Omental fat pad (tissue), 4 donors: ENCODE data around the gene MRTFA. TPM values are rescaled to one million over a fixed set of nuclear protein-coding genes. Genes with fewer than 3 reads are reported as not detected.
"Not testable (repeated sequence)": the region's sequence is repeated elsewhere in the genome, so short reads cannot be mapped to it uniquely, and the experiment has no call there.

ENCODE experiments used
- ATAC-seq: fragments of 150-250 bp; one replicate; pipeline ENCODE4 v1.9.1; 2016; ENCODE audit warnings: mild to moderate bottlenecking, moderate library complexity; ENCODE audit not compliant: low FRiP score
- DNase-seq: peaks from one replicate; pipeline ENCODE4 v3.0.0-alpha.2; 2019; ENCODE audit warnings: low spot score
- CTCF ChIP-seq, 3 donors: fragments of 450-650 bp; IDR thresholded peaks; one replicate each; pipeline ENCODE4 v1.5.1; 2016 to 2017; ENCODE audit warnings: antibody characterized with exemption in 3 of 3, mild to moderate bottlenecking in 3 of 3, moderate library complexity in 2 of 3
- total RNA-seq, 4 donors: library from RNA; depleted of rRNA; stranded (reverse); fragments of >200 nt; gene quantifications; one replicate each; pipeline ENCODE4 v1.1.0, GENCODE V29; 2016

MRTFA gene
- total RNA-seq, 4 donors from 2014 or later, result 36.0 to 76.3 (median 54.7) TPM

GRCh38 chr22:40626851-40627250 lies 9.7 kb downstream of the MRTFA start:
- DNase-seq, result no peak
- no peak for TF ChIP-seq CTCF (IDR thresholded peaks at IDR 0.05)
- no peak for ATAC-seq

- not testable (repeated sequence) for DNase-seq, ATAC-seq
Measured at GRCh38 chr22:40625794-40626193, 10.7 kb downstream of the MRTFA start.

GRCh38 chr22:40625281-40625680 lies 11.2 kb downstream of the MRTFA start:
- DNase-seq, ATAC-seq: not testable (repeated sequence)

GRCh38 chr22:40624770-40625169 lies 11.7 kb downstream of the MRTFA start:
- no peak for DNase-seq
- no peak for ATAC-seq
- TF ChIP-seq CTCF (IDR thresholded peaks at IDR 0.05), result no peak

GRCh38 chr22:40621309-40622151 lies 15.0 kb downstream of the MRTFA start:
- no peak for DNase-seq

GRCh38 chr22:40620464-40621046 lies 16.0 kb downstream of the MRTFA start:
- ATAC-seq (no peak), DNase-seq (no peak)
- no peak for TF ChIP-seq CTCF (IDR thresholded peaks at IDR 0.05)

More at GRCh38 chr22:40621309-40622151, 15.0 kb downstream of the MRTFA start:
- ATAC-seq, result no peak
- no peak for TF ChIP-seq CTCF (IDR thresholded peaks at IDR 0.05)

- TF ChIP-seq CTCF (IDR thresholded peaks at IDR 0.05), result no peak
- DNase-seq (no peak), ATAC-seq (no peak)
Measured at GRCh38 chr22:40618400-40618799, 18.1 kb downstream of the MRTFA start.

- ATAC-seq, result no peak
- no peak for TF ChIP-seq CTCF (IDR thresholded peaks at IDR 0.05)
Measured at GRCh38 chr22:40616578-40616977, 19.9 kb downstream of the MRTFA start.

More at GRCh38 chr22:40616578-40616977, 19.9 kb downstream of the MRTFA start:
- no peak for DNase-seq
